RWPE1 (cell line): ENCODE measurements around the gene CDK3.

ENCODE experiments used
- CTCF ChIA-PET: fragments of 350-600 bp; sonication (Branson Sonifier 250); formaldehyde crosslinking; extraction: SDS; loops from one replicate; lab custom pipeline; 2021; lab: Yijun Ruan, JAX
- POLR2A ChIA-PET: fragments of 400-600 bp; formaldehyde crosslinking; extraction: SDS; loops from one replicate; lab custom pipeline; 2020; ENCODE audit warnings: antibody characterized with exemption; ENCODE audit not compliant: low non-redundant PET; lab: Yijun Ruan, JAX
- DNase-seq: peaks from one replicate; pipeline ENCODE4 v3.0.0; 2012; ENCODE audit warnings: low spot score
- H3K27ac ChIP-seq: fragments of 450-650 bp; 2 replicates; pipeline ENCODE4 v1.5.1; 2017
- CTCF ChIP-seq: fragments of 450-650 bp; conservative IDR thresholded peaks from 2 replicates; pipeline ENCODE4 v1.5.1; 2017; ENCODE audit warnings: low read depth, mild to moderate bottlenecking

CDK3 gene

DNA sequence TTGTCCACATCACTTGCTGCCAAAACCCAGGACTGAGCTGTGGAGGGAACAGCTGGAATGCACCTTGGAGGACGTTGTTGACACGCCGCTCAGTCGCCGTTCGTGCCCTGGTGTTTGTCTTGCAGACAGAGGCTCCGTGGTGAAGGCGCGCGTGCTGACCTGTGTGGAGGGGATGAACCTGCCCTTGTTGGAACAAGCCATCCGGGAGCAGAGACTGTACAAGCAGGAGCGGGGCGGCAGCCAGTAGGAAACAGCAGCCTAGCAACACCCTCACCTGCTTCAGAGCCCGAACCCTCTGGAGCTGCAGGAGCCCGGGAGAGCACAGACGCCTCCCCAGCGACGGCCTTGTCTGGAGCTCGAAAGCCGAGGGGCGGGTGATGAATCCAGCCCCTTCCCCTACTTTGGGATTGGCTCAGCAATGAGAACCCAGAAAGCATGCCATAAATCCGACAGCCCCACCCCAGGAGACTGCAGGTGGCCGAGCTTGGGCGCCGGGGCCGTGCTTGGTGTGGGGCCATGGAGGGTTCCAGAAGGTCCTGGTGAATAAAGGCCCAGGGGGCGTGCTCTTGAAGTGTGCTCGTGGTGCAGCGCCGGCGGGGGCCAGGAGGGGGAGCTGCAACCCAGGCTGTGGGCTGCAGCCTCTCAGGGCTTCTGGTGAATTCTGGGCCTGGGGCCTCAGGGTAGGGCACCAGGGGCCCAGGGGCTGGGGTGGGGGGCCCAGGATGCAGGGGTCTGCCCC, 470 bp upstream of the CDK3 start:
- peak overlapping the region; percentile 50; the same call in 1 of the 2 replicates for H3K27ac ChIP-seq
- DNase-seq, result no peak
- ChIA-PET POLR2A (no interaction called here), CTCF (interaction anchor here (0.6 to 1.3 kb wide), 10 partner anchors 10 to 254 kb away, joined by 3 to 8 read pairs (median 4); no protein-coding TSS in a partner anchor)
- peak; percentile 82 for TF ChIP-seq CTCF

GRCh38 chr17:76002100-76002499, 1.4 kb downstream of the CDK3 start:
- DNase-seq, result no peak
- POLR2A ChIA-PET, result no interaction called here
- no peak for TF ChIP-seq CTCF
- H3K27ac ChIP-seq, result peak overlapping the region; percentile 50; the same call in 1 of the 2 replicates
- CTCF ChIA-PET, result interaction anchor here (0.6 to 0.9 kb wide), 6 partner anchors 21 to 206 kb away, joined by 3 to 4 read pairs (median 3); partner anchors contain the start of gene MRPL38

DNA sequence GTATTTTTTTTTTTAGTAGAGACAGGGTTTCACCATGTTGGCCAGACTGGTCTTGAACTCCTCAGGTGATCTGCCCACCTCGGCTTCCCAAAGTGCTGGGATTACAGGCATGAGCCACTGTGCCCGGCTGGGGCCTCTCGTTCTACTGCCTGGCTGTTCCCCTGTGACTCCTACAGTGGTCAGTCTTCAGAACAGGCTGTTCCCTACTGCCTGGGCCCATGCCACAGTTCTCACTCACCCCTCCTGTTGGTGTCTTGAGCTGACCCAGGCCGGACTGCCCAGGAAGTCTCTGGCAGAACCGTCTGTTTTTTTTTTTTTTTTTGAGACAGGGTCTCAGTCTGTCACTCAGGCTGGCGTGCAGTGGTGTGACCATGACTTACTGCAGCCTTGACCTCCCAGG, 3.3 kb downstream of the CDK3 start:
- POLR2A ChIA-PET, result no interaction called here
- DNase-seq, result no peak
- H3K27ac ChIP-seq, result peak overlapping the region; percentile 50
- no peak for TF ChIP-seq CTCF
- CTCF ChIA-PET, result interaction anchor here (0.6 kb wide), 1 partner anchor 10 kb away, joined by 3 read pairs; no protein-coding TSS in a partner anchor

- CTCF ChIA-PET, result interaction anchor here (0.5 to 1.6 kb wide), 9 partner anchors 10 to 419 kb away, joined by 3 to 7 read pairs (median 4); partner anchors contain the start of gene EVPL
- POLR2A ChIA-PET, result no interaction called here
- no peak for TF ChIP-seq CTCF
- DNase-seq, result no peak
- H3K27ac ChIP-seq, result peak overlapping the region; percentile 50
Observed at GRCh38 chr17:76004750-76005262, 4.2 kb downstream of the CDK3 start.

- TF ChIP-seq CTCF, result peak; percentile 71
- peak overlapping the region; percentile 50 for H3K27ac ChIP-seq
- ChIA-PET CTCF (interaction anchor here (0.5 to 1.6 kb wide), 12 partner anchors 9 to 418 kb away, joined by 3 to 7 read pairs (median 4); partner anchors contain the start of gene EVPL), POLR2A (no interaction called here)
- peak; percentile 44 for DNase-seq
Observed at GRCh38 chr17:76005263-76006149, 4.9 kb downstream of the CDK3 start.
